ENCODE results near the gene GPR4.

The GPR4 gene

GRCh38 chr19:45608948-45609347 is 6.9 kb upstream of the GPR4 start:
- no peak for TF ChIP-seq ZNF274 (IDR thresholded peaks at IDR 0.05; ENCODE audit: low read depth, low read length)
- H3K4me3 ChIP-seq (ENCODE audit: low read length): no peak overlapping the region

GRCh38 chr19:45607071-45608029 is 5.3 kb upstream of the GPR4 start:
- TF ChIP-seq ZNF274 (IDR thresholded peaks at IDR 0.05; ENCODE audit: low read depth, low read length): no peak
- H3K4me3 ChIP-seq (ENCODE audit: low read length): no peak overlapping the region

- no peak overlapping the region for H3K4me3 ChIP-seq (ENCODE audit: low read length)
- no peak for TF ChIP-seq ZNF274 (IDR thresholded peaks at IDR 0.05; ENCODE audit: low read depth, low read length)
These were observed 897 bp downstream of the GPR4 start for GRCh38 chr19:45601115-45601514.

- H3K4me3 ChIP-seq (ENCODE audit: low read length): no peak overlapping the region
- no peak for TF ChIP-seq ZNF274 (IDR thresholded peaks at IDR 0.05; ENCODE audit: low read depth, low read length)
These were observed 1.6 kb downstream of the GPR4 start for GRCh38 chr19:45600340-45600885.

- no peak overlapping the region for H3K4me3 ChIP-seq (ENCODE audit: low read length)
- no peak for TF ChIP-seq ZNF274 (IDR thresholded peaks at IDR 0.05; ENCODE audit: low read depth, low read length)
These were observed 2.7 kb downstream of the GPR4 start for GRCh38 chr19:45599286-45599685.

- no peak for TF ChIP-seq ZNF274 (IDR thresholded peaks at IDR 0.05; ENCODE audit: low read depth, low read length)
- no peak overlapping the region for H3K4me3 ChIP-seq (ENCODE audit: low read length)
These were observed 3.6 kb downstream of the GPR4 start for GRCh38 chr19:45598267-45599001.

GRCh38 chr19:45597425-45598111 is 4.4 kb downstream of the GPR4 start:
- no peak for TF ChIP-seq ZNF274 (IDR thresholded peaks at IDR 0.05; ENCODE audit: low read depth, low read length)
- no peak overlapping the region for H3K4me3 ChIP-seq (ENCODE audit: low read length)

- H3K4me3 ChIP-seq (ENCODE audit: low read length): no peak overlapping the region
- TF ChIP-seq ZNF274 (IDR thresholded peaks at IDR 0.05; ENCODE audit: low read depth, low read length): no peak
These were observed 6.2 kb downstream of the GPR4 start for GRCh38 chr19:45595814-45596213.

GRCh38 chr19:45593520-45593919 is 8.5 kb downstream of the GPR4 start:
- no peak for TF ChIP-seq ZNF274 (IDR thresholded peaks at IDR 0.05; ENCODE audit: low read depth, low read length)
- H3K4me3 ChIP-seq (ENCODE audit: low read length): no peak overlapping the region

- no peak for TF ChIP-seq ZNF274 (IDR thresholded peaks at IDR 0.05; ENCODE audit: low read depth, low read length)
- H3K4me3 ChIP-seq (ENCODE audit: low read length): no peak overlapping the region
These were observed 9.6 kb downstream of the GPR4 start for GRCh38 chr19:45592366-45592765.

GRCh38 chr19:45591638-45592005 is 10.4 kb downstream of the GPR4 start:
- TF ChIP-seq ZNF274 (IDR thresholded peaks at IDR 0.05; ENCODE audit: low read depth, low read length): no peak
- H3K4me3 ChIP-seq (ENCODE audit: low read length): no peak overlapping the region

GRCh38 chr19:45591004-45591637 is 10.9 kb downstream of the GPR4 start:
- TF ChIP-seq ZNF274 (IDR thresholded peaks at IDR 0.05; ENCODE audit: low read depth, low read length): no peak
- no peak overlapping the region for H3K4me3 ChIP-seq (ENCODE audit: low read length)

- no peak overlapping the region for H3K4me3 ChIP-seq (ENCODE audit: low read length)
- no peak for TF ChIP-seq ZNF274 (IDR thresholded peaks at IDR 0.05; ENCODE audit: low read depth, low read length)
These were observed 11.6 kb downstream of the GPR4 start for GRCh38 chr19:45590300-45591003.
